ENCODE measurements around the gene PCDHA1. TPM values are rescaled to one million over a fixed set of nuclear protein-coding genes. Genes with fewer than 3 reads are reported as not detected.

The PCDHA1 gene
- total RNA-seq, 2 experiments from 2014 or later, result not detected

DNA sequence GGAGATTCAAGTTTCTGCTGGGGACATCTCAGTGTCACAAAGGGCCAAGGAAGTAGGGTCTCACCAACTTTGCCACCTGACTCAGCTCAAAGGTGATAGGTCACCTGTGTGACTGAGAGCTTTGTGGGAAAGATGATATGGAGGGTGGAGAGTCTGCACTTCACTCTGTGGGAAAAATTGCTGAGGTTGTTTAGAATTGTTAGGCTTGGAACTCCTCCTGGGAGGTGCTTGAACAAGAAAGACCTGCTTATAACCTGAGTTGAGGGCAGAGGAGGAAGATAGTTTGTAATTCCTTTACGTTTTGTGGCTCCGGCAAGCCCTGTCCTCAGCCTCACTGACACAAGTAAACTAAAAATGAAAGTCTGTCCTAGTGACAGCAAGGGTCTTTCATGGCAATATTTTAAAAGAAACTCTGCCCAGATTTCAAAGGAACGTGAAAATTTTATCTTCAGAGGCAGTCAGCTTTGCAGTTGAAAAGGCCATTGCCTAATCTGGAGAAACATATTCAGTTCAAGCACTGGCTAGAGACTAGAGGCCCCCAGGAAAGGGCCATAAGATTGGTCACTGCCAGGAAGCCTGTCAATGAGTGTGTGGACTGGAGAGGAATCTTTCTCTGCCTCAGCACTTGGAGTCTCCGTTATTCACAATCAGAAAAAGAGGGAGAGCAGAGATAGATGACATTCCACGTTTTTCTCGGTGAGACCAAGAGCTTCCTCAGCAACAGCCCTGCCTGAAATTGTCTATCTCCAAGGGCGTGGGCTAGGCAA is 203.5 kb downstream of the PCDHA1 start:
- no peak overlapping the region for H3K4me3 ChIP-seq (ENCODE audit: low read depth, low read length, poor library complexity, severe bottlenecking)
- H4K20me1 ChIP-seq (ENCODE audit: insufficient read depth, low read length), result no peaks in the 10 kb centered on the region
- no peaks in the 10 kb centered on the region for H3K4me1 ChIP-seq (ENCODE audit: insufficient read depth, low read length, poor library complexity, severe bottlenecking)
- intact Hi-C loops (cut with micrococcal nuclease; ENCODE audit: unreplicated experiment), result no loop called here
- ChIA-PET CTCF (ENCODE audit: unreplicated experiment) (no interaction called here), POLR2A (no interaction called here)
- H3K4me2 ChIP-seq (ENCODE audit: low read length), result no peak overlapping the region
- no peaks in the 10 kb centered on the region for H3K36me3 ChIP-seq (ENCODE audit: insufficient read depth, low read length)
- no peak for DNase-seq (ENCODE audit: low spot score)
- no TSS peak for BruUV-seq (replicated peaks)
- no peaks in the 10 kb centered on the region for H3K79me2 ChIP-seq (ENCODE audit: insufficient read depth, low read depth, low read length)
- H3K9me3 ChIP-seq (ENCODE audit: low read length), result no peaks in the 10 kb centered on the region
- H2AFZ ChIP-seq (ENCODE audit: low read length), result no peak overlapping the region
- TF ChIP-seq EZH2phosphoT487 (IDR thresholded peaks at IDR 0.05; ENCODE audit: borderline replicate concordance, low read depth, low read length) (no peak), CTCF (conservative IDR thresholded peaks at IDR 0.05; ENCODE audit: low read length) (no peak)
- H3K9me2 ChIP-seq (ENCODE audit: insufficient read depth, low read length), result no peaks in the 10 kb centered on the region
- no peak overlapping the region for H3K27ac ChIP-seq (ENCODE audit: low read depth, low read length, poor library complexity, severe bottlenecking)

GRCh38 chr5:140992828-140993227 is 206.9 kb downstream of the PCDHA1 start:
- Histone ChIP-seq H3K4me1 (ENCODE audit: insufficient read depth, low read length, poor library complexity, severe bottlenecking) (no peaks in the 10 kb centered on the region), H3K4me3 (ENCODE audit: low read depth, low read length, poor library complexity, severe bottlenecking) (no peak overlapping the region), H3K79me2 (ENCODE audit: insufficient read depth, low read depth, low read length) (no peaks in the 10 kb centered on the region), H3K27ac (ENCODE audit: low read depth, low read length, poor library complexity, severe bottlenecking) (no peak overlapping the region), H3K4me2 (ENCODE audit: low read length) (no peak overlapping the region), H3K36me3 (ENCODE audit: insufficient read depth, low read length) (no peaks in the 10 kb centered on the region), H3K9me3 (ENCODE audit: low read length) (no peaks in the 10 kb centered on the region), H4K20me1 (ENCODE audit: insufficient read depth, low read length) (no peaks in the 10 kb centered on the region), H3K9me2 (ENCODE audit: insufficient read depth, low read length) (no peaks in the 10 kb centered on the region), H2AFZ (ENCODE audit: low read length) (no peak overlapping the region)
- POLR2A ChIA-PET, result no interaction called here
- BruUV-seq (replicated peaks), result no TSS peak
- intact Hi-C loops (cut with micrococcal nuclease; ENCODE audit: unreplicated experiment), result no loop called here
- TF ChIP-seq CTCF (conservative IDR thresholded peaks at IDR 0.05; ENCODE audit: low read length) (no peak), EZH2phosphoT487 (IDR thresholded peaks at IDR 0.05; ENCODE audit: borderline replicate concordance, low read depth, low read length) (no peak)
- CTCF ChIA-PET (ENCODE audit: unreplicated experiment), result no interaction called here
- DNase-seq (ENCODE audit: low spot score), result no peak

GRCh38 chr5:140996060-140996459 is 210.1 kb downstream of the PCDHA1 start:
- ChIA-PET POLR2A (no interaction called here), CTCF (ENCODE audit: unreplicated experiment) (no interaction called here)
- no peak overlapping the region for H3K27ac ChIP-seq (ENCODE audit: low read depth, low read length, poor library complexity, severe bottlenecking)
- no peaks in the 10 kb centered on the region for H4K20me1 ChIP-seq (ENCODE audit: insufficient read depth, low read length)
- DNase-seq (ENCODE audit: low spot score), result no peak
- H3K4me3 ChIP-seq (ENCODE audit: low read depth, low read length, poor library complexity, severe bottlenecking), result no peak overlapping the region
- no peaks in the 10 kb centered on the region for H3K9me2 ChIP-seq (ENCODE audit: insufficient read depth, low read length)
- no peak overlapping the region for H2AFZ ChIP-seq (ENCODE audit: low read length)
- H3K4me2 ChIP-seq (ENCODE audit: low read length), result no peak overlapping the region
- no peaks in the 10 kb centered on the region for H3K36me3 ChIP-seq (ENCODE audit: insufficient read depth, low read length)
- TF ChIP-seq CTCF (conservative IDR thresholded peaks at IDR 0.05; ENCODE audit: low read length) (no peak), EZH2phosphoT487 (IDR thresholded peaks at IDR 0.05; ENCODE audit: borderline replicate concordance, low read depth, low read length) (no peak)
- no peaks in the 10 kb centered on the region for H3K9me3 ChIP-seq (ENCODE audit: low read length)
- no peaks in the 10 kb centered on the region for H3K79me2 ChIP-seq (ENCODE audit: insufficient read depth, low read depth, low read length)
- BruUV-seq (replicated peaks), result no TSS peak
- H3K4me1 ChIP-seq (ENCODE audit: insufficient read depth, low read length, poor library complexity, severe bottlenecking), result no peaks in the 10 kb centered on the region
- intact Hi-C loops (cut with micrococcal nuclease; ENCODE audit: unreplicated experiment), result no loop called here
